RWPE2 (cell line): ENCODE measurements around the gene TMED10.

Experiments used
- ATAC-seq: fragments of 200-7000 bp; cut with Tn5 transposase; 3 replicates; pipeline ENCODE4 v1.9.1; 2021; ENCODE audit warnings: low read depth
- DNase-seq: peaks from one replicate; pipeline ENCODE4 v3.0.0-alpha.2; 2020; ENCODE audit warnings: low spot score
- H3K27ac ChIP-seq: fragments of 450-650 bp; 2 replicates; pipeline ENCODE4 v1.5.1; 2017; ENCODE audit warnings: mild to moderate bottlenecking; ENCODE audit not compliant: poor library complexity, severe bottlenecking
- H3K27me3 ChIP-seq: fragments of 250-450 bp; sonication (Bioruptor Pico); 2 replicates; pipeline ENCODE4 v1.5.1; 2021; ENCODE audit warnings: mild to moderate bottlenecking, moderate library complexity; ENCODE audit not compliant: insufficient read depth, poor library complexity, severe bottlenecking
- H3K36me3 ChIP-seq: fragments of 250-450 bp; sonication (Bioruptor Pico); 2 replicates; pipeline ENCODE4 v1.5.1; 2020; ENCODE audit warnings: low read depth, mild to moderate bottlenecking, moderate library complexity
- H3K4me1 ChIP-seq: fragments of 250-450 bp; sonication (Bioruptor Pico); 2 replicates; pipeline ENCODE4 v1.5.1; 2021; ENCODE audit warnings: mild to moderate bottlenecking, moderate library complexity; ENCODE audit not compliant: insufficient read depth, poor library complexity, severe bottlenecking
- H3K4me3 ChIP-seq: fragments of 250-450 bp; sonication (Bioruptor Pico); 2 replicates; pipeline ENCODE4 v1.5.1; 2021; ENCODE audit warnings: mild to moderate bottlenecking, moderate library complexity; ENCODE audit not compliant: severe bottlenecking
- H3K9me3 ChIP-seq: fragments of 250-450 bp; sonication (Bioruptor Pico); 2 replicates; pipeline ENCODE4 v1.5.1; 2021; ENCODE audit warnings: mild to moderate bottlenecking, moderate library complexity; ENCODE audit not compliant: severe bottlenecking
- CTCF ChIP-seq: fragments of 450-650 bp; IDR thresholded peaks from one replicate; pipeline ENCODE4 v1.5.1; 2017; ENCODE audit warnings: mild to moderate bottlenecking, moderate library complexity; ENCODE audit not compliant: poor library complexity, severe bottlenecking

TMED10 gene

DNA sequence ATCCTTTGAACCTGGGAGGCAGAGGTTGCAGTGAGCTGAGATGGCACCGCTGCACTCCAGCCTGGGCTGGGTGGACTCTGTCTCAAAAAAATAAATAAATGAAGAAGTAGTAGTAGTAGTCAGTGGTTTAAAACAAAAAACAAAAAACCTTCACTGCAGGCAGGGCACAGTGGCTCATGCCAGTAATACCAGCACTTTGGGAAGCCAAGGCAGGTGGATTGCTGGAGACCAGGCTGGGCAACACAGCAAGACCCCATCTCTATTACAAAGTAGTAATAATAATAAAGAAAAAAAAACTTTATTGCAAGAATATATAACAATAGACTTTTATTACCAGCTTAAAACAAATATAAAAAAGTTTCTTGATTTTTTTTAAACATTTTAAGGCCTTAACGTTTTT lies 35.8 kb downstream of the TMED10 start:
- no peak for DNase-seq
- H3K36me3 ChIP-seq: peaks cover 81% of the 10 kb centered on the region
- H3K27ac ChIP-seq: no peak overlapping the region
- TF ChIP-seq CTCF: no peak
- no peak for ATAC-seq
- H3K4me3 ChIP-seq: no peak overlapping the region
- no peaks in the 10 kb centered on the region for H3K9me3 ChIP-seq
- no peaks in the 10 kb centered on the region for H3K27me3 ChIP-seq
- H3K4me1 ChIP-seq: no peaks in the 10 kb centered on the region

DNA sequence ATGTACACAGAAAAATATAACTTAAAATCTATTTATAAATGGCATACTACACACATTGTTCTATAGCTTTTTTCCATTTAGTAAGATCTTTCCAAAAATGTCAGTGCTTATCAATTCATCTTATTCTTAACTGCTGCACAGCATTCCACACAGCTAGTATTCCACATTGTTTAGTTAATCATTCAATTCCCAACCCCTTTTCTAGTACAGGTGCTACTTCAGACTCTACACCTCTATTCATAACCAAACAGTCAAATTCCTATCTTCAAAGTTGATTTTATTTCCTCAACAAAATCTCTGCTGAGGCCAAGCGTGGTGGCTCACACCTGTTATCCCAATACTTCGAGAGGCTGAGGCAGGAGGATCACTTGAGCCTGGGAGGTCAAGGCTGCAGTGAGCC lies 37.2 kb downstream of the TMED10 start:
- DNase-seq: no peak
- no peak overlapping the region for H3K4me3 ChIP-seq
- no peaks in the 10 kb centered on the region for H3K4me1 ChIP-seq
- TF ChIP-seq CTCF: no peak
- H3K9me3 ChIP-seq: no peaks in the 10 kb centered on the region
- H3K36me3 ChIP-seq: peaks cover 81% of the 10 kb centered on the region
- no peak overlapping the region for H3K27ac ChIP-seq
- ATAC-seq: no peak
- H3K27me3 ChIP-seq: no peaks in the 10 kb centered on the region

- no peak overlapping the region for H3K27ac ChIP-seq
- H3K4me1 ChIP-seq: no peaks in the 10 kb centered on the region
- no peak for ATAC-seq
- H3K27me3 ChIP-seq: no peaks in the 10 kb centered on the region
- peaks cover 82% of the 10 kb centered on the region for H3K36me3 ChIP-seq
- no peaks in the 10 kb centered on the region for H3K9me3 ChIP-seq
- no peak overlapping the region for H3K4me3 ChIP-seq
- no peak for TF ChIP-seq CTCF
- no peak for DNase-seq
Observed at GRCh38 chr14:75138492-75138891, 37.9 kb downstream of the TMED10 start.

DNA sequence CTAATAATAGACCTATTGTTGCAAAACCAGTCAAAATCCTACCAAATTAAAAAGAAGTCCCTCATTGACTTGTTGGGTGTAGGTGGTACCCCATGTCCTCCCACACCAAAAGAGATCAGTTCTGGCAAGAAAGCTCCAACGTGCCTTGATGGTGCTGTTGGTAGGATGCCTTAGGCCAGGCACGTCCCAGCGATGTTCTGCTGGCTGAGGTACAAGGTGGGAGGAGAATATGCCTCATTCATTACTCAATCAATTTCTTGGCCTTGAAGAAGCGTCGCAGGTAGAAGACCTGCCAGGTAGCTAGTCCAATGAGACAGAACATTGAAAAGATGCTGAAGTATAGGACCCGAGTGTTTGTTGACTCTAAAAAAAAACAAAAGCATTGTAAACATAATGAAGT lies 41.8 kb downstream of the TMED10 start:
- no peak overlapping the region for H3K27ac ChIP-seq
- H3K9me3 ChIP-seq: no peaks in the 10 kb centered on the region
- ATAC-seq: peak; percentile 62
- no peak overlapping the region for H3K4me3 ChIP-seq
- H3K27me3 ChIP-seq: no peaks in the 10 kb centered on the region
- TF ChIP-seq CTCF: no peak
- DNase-seq: no peak
- peaks cover 80% of the 10 kb centered on the region for H3K36me3 ChIP-seq
- H3K4me1 ChIP-seq: peaks cover 5% of the 10 kb centered on the region

DNA sequence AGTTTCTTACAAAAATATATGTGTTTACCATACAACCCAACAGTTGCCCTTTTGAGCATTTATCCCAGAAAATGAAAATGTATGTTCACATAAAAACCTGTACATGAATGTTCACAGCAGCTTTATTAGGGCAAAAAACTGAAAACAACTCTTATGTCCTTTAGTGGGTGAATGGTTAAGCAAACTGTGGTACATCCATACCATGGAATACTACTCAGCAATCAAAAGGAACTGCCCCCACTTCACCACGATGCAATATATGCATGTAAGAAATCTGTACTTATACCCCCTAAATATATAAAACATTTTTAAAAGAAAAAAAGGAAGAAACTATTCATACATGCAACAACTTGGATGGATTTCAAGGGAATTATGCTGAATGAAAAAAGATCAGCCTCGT lies 42.8 kb downstream of the TMED10 start:
- ATAC-seq (no peak), DNase-seq (no peak)
- H3K4me1 ChIP-seq: peaks cover 5% of the 10 kb centered on the region
- peaks cover 72% of the 10 kb centered on the region for H3K36me3 ChIP-seq
- TF ChIP-seq CTCF: no peak
- no peaks in the 10 kb centered on the region for H3K9me3 ChIP-seq
- H3K27me3 ChIP-seq: no peaks in the 10 kb centered on the region
- H3K27ac ChIP-seq: peak overlapping the region; percentile 34
- H3K4me3 ChIP-seq: no peak overlapping the region
